GM18499 (cell line): ENCODE measurements around the gene TNIK.

Experiments used
- ATAC-seq: cut with Tn5 transposase; IDR thresholded peaks from one replicate; pipeline ENCODE4 v1.9.1; 2021; ENCODE audit warnings: moderate number of reproducible peaks; ENCODE audit not compliant: insufficient read depth, unreplicated experiment

TNIK gene

GRCh38 chr3:171347301-171348039 is 112.7 kb downstream of the TNIK start:
- peak; percentile 44 for ATAC-seq

DNA sequence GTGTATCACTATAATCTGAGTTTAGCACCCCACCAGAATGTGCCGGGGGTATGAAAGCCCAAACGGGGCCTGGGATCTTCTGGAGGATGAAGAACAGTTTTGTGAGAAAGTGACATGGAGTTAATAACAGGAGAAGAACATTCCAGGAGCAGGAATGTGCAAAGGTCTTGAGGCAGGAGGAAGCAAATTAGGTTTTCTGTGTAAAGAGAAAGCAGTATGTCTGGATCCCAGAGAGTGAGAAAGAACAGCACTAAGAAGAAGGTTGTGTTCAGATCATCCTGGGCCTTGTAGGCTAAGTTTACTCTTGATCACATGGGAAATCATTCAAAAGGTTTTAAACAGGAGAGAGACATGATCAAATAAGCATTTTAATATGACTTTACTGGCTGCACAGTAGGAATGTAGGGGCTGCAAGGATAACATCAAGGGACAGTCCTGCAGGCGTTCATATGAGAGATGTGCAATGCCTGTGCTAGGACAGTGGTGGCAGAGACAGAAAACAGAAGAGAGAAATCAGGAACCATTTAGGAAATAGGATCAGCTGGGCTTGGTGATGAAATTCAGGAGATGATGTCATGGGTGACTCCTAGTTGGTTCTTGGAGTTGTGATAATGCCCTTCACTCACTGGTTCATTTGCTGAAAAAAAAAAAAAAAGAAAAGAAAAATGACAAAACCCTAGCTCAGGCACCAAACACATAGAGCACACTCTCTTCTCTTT is 113.5 kb downstream of the TNIK start:
- no peak for ATAC-seq

DNA sequence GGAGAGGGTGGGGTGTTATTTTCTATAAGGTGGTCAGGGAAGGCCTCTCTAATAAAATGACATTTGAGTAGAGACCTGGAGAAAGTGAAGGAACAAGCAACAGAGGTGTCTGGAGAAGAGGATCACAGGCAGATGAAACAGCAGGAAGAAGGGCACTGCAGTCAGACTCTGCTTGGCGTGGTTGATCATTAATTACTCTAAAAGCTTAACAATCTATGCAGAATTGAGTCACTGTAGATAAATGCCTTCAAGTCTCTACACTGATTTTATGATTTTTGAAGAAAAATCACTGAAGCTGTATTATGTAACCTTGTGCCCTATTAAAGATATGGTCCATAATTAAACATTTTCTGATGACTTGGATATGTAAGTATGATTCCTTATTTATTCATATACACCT is 114.2 kb downstream of the TNIK start:
- no peak for ATAC-seq

GRCh38 chr3:171345107-171345843 is 114.9 kb downstream of the TNIK start:
- ATAC-seq: no peak

DNA sequence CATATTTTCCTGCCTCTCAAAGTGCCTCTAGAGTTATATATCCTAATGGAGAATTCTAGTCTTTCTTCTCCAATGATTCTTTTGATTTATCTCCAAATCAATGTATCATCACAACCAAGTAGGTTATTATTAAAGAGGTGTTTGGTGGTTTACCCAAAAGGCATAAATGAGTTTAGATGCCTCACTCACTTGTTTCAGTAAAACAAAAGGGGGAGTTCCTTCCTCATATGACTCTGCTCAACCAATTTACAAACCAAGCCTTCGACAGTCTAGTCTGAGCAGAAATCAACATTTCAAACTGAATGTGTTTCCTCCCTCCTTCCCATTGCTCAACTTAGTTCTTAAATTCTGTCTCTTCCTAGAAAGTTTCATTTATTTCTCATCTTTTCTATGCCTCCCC is 116.5 kb downstream of the TNIK start:
- ATAC-seq: no peak

DNA sequence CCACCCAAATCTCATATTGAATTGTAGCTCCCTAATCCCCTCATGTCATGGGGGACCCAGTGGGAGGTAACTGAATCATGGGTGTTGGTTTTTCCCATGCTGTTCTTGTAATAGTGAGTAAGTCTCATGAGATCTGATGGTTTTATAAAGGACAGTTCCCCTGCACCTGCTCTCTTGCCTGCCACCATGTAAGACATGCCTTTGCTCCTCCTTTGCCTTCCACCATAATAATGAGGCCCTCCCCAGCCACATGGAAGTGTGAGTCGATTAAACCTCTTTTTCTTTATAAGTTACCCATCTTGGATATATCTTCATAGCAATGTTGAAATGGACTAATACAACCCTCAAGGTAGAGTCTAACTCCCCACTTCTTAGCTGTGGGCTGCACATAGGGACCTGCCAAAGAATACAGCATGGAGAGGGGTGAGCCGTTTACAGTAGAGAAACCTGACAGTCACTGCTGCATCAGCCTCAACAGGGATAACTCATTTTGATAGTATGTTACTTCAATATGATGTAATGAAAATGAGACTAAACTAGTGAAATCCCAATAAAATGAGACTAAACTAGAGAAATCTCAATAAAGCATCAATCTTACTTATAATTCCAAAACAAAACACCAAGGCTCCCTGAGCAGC is 117.3 kb downstream of the TNIK start:
- ATAC-seq: no peak

DNA sequence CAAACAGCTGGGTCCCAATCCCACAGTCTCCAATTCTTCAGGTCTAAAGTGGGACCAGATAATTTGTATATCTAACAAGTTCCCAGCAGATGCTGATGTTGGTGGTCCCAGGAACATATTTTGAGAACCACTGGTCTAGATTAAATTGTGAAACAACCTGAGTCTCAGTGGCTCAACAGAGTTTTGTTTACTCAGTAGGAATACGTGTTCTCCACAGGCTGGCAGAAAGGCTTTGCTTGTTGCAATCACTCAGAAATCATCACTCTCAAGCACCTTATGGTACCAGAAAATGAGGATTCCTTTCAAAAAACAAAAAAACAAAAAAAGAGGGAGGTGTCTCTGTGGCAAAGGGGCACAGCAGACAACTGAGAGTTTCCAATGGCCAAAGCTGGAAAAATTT is 118.0 kb downstream of the TNIK start:
- ATAC-seq: no peak

GRCh38 chr3:171340434-171340833 is 119.8 kb downstream of the TNIK start:
- ATAC-seq: no peak

- ATAC-seq: no peak
Observed at GRCh38 chr3:171339598-171339997, 120.6 kb downstream of the TNIK start.

DNA sequence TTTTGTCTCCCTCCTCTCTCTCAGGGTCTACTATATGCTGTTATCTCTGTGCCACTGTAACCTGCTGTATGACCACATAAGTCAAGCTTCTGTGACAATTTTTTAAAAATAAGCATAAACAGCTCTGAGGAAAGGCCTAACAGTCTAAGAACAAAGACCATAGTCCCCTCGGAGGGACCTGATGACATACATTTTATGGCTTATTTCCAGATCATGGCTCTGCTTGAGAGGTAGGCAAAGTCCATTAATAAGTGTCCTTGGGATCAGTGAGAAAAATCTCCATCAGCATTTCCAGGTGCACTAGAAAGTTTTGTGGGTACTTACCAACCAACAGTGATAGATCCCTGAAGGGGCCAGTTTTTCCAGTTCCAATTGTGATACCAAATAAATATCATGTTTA is 123.8 kb downstream of the TNIK start:
- ATAC-seq: no peak

DNA sequence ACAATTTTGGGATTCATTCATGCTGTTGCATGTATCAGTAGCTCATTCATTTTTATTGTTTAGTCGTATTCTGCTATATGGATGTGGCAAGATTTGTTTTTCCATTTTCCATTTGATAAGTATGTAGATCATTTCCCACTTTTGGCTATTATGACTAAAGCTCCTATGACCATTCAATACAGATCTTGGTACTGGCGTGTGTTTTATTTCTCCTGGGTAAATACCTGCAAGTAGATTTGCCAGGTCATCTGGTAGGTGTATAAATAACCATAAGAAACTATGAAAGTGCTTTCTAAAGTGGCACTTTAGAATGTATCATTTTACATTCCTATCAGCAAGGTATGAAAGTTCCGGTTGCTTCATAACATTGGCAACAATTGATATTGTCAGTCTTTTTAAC is 124.6 kb downstream of the TNIK start:
- ATAC-seq: no peak

GRCh38 chr3:171334465-171334811 is 125.8 kb downstream of the TNIK start:
- no peak for ATAC-seq

DNA sequence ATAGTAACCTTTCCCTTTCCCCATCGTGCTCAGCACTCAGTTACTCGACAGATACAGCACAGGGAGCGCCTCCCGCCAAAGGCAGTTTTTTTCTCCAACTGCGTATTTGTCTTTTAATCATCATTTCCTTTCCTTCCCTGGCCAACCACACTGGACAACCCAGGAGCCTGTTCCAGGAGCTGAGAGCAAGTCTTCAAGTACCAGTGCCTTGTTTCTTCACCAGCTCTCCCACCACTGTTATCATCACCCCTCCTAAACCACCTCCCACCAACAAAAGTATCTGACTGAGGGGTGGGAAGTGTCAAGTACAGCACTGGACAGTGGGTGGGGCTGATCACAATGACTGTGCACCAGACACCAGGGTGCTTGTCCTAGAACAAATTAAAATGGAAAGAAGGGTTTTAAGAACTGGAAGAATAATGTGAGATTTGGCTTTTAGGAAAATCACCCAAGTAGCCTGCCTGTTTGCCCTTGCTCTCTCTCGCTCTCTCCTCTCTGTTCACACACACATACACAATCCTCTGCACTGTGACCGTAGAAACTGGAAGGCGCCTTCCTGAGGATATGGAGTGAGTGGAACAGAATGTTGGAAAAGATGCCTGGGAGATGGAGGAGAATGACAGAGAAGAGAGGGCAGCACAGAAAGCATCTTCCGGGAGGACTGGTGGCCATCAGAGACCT is 126.3 kb downstream of the TNIK start:
- no peak for ATAC-seq

- no peak for ATAC-seq
Observed at GRCh38 chr3:171330938-171331337, 129.3 kb downstream of the TNIK start.

DNA sequence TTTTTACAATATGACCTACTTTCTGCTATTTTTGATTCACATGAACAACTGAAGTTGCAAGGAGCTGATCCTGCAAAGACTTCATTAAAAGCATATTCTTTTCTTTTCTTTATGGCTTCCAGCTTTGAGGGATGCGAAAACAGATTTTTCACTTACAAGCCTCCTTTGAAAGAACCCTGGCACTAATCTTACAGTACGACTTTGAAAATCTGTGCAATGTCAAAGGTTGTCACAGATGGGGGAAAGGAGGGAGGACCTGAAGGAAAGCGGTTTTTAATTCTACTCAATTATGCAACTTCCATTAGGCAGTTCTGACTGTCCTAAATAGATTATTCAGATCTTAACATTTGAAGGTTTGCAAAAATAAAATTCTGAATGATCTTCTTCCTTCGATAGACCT is 130.5 kb downstream of the TNIK start:
- no peak for ATAC-seq

- no peak for ATAC-seq
Observed at GRCh38 chr3:171328419-171329082, 131.7 kb downstream of the TNIK start.

GRCh38 chr3:171327441-171328174 is 132.6 kb downstream of the TNIK start:
- ATAC-seq: no peak

GRCh38 chr3:171326717-171327440 is 133.3 kb downstream of the TNIK start:
- no peak for ATAC-seq
